GM19240 (cell line): ENCODE measurements around the gene P2RX1.
"Not testable (repeated sequence)": the region's sequence is repeated elsewhere in the genome, so short reads cannot be mapped to it uniquely, and the experiment has no call there.

Experiments used
- DNase-seq: peaks from one replicate; pipeline ENCODE4 v3.0.0; 2011; ENCODE audit warnings: low spot score; ENCODE audit not compliant: insufficient read length

P2RX1 gene

DNA sequence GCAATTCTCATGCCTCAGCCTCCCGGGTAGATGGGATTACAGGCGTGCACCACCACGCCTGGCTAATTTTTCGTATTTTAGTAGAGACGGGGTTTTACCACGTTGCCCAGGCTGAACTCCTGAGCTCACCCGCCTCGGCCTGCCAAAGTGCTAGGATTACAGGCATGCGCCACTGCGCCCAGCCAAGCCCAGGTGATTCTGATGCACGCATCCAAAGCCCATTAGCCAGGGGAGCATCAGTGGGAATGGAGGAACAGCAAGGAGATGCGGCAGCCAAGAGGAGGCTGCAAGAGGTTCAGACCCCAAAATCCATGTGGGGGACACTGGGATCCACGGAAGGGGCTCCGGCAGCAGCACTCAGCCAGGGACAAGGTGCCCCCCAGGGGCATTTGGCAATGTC is 35.9 kb upstream of the P2RX1 start:
- no peak for DNase-seq

DNA sequence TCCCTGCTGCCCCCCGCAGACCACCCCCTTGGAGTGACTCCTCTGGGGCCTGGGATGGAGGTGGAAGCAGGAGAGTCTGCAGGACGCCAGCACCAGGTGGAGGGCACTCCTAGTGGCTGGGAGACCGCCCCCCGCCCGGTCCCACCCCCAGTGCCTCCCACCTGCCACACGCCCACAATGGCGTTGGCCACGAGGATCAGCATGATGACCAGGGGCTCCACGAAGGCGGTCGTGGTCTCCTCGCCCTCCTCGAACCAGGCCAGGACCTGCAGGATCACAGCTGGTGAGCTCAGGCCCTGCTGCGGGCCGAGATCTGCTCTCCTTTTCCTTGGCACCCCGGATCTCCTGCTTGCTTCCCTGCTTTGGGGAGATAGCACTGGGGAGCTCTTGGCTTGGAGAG is 35.2 kb upstream of the P2RX1 start:
- DNase-seq: no peak

DNA sequence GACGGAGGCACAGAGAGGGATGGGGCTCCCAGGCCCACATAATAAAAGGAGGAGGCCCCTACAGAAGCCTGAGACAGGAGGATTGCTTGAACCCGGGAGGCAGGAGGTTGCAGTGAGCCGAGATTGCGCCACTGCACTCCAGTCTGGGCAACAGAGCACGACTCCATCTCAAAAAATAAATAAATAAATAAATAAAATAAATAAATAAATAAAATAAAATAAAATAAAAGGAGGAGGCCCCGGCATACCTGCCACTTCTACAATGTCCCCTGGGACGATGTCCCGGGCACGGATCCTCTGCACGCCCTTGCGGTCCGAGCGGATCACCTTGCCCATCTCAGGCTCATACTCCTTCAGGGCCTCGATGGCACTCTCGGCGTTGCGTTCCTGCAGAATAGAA is 34.7 kb upstream of the P2RX1 start:
- DNase-seq: no peak

DNA sequence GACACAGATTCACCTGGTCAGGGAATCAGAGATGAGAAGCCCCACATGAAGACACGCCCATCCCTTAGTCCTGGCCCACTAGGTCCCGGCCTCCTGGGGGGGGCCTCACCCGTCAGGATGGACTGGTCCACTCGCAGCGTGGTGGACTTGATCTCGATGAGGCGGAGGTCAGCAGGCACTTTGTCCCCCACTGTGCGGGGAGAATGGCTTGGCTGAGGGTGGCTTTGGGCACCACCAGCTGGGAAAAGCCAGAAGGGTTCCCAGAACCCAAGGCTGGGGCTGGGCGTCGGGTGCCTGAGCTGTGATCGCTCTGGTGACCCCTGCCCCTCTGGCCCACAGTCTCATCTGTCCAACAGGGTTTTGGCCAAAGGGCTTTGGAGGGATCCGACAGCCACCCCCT is 34.3 kb upstream of the P2RX1 start:
- no peak for DNase-seq

DNA sequence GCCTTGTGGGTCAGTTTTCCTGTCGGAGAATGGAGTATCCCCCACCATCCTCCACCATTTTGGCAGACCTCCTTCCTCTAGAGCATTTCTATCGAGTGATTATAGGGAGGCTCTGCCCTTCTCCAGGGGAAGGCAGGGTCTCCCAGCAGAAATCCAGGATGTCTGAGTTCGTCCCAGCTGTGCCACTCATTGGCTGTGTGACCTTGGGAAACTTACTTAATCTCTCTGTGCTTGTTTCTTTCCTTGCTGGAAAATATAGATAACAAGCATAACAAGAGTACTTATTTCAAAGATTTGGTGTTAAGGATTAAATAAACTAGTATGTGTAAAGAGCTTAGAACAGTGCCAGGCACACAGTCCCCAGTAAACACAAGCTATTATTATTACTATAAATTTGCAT is 33.2 kb upstream of the P2RX1 start:
- DNase-seq: no peak

DNA sequence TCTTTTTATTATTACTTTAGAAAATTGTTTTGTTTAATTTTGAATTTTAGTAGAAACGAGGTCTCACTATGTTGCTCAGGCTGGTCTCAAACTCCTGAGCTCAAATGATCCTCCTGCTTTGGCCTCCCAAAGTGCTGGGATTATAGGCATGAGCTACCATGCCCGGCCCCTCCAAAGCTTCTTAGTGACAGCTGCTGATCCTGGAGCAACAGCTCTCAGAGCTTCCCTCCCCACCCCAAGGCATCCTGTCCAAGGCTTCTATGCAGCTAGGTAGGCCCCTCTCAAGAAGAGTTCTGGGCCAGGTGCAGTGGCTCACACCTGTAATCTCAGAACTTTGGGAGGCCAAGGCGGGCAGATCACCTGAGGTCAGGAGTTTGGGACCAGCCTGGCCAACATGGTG is 32.3 kb upstream of the P2RX1 start:
- DNase-seq: not testable (repeated sequence)

DNA sequence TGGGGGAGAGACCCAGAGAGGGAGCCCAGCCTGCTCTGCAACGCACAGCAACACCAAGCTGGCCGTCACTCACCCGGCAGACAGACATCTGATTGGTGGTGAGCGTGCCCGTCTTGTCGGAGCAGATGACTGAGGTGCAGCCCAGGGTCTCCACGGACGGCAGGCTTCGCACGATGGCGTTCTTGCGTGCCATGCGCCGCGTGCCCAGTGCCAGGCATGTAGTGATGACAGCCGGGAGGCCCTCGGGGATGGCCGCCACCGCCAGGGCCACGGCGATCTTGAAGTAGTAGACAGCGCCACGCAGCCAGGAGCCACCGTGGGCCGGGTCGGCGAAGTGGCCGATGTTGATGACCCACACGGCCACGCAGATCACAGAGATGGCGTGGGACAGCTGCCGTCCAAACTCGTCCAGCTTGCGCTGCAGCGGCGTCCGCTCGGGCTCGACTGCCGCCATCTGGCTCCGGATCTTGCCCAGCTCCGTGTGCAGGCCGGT is 31.1 kb upstream of the P2RX1 start:
- no peak for DNase-seq

DNA sequence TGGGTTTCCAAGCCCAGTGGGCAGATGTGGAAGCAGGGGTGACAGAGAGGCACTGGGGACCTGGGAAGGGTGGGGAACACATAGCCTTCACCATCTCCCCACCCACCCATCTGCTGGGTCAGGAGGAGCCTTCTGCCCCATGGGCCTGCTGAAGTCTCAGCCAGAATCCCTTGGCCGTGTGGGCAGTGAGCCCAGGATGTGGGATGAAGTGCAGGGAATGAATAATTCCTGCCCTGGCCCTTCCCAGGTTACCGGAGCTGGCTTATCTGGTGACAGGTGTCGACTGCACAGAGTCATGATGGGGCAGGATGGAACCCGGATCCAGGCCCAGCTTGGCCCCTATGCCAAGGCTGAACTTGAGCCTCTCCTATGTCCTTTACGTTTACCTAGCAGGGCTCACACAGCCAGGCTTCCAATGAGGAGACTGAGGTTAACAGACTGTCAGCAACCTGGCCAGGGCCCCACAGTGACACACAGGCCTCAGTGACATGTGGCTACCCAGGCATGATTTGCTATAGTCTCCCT is 30.5 kb upstream of the P2RX1 start:
- no peak for DNase-seq

DNA sequence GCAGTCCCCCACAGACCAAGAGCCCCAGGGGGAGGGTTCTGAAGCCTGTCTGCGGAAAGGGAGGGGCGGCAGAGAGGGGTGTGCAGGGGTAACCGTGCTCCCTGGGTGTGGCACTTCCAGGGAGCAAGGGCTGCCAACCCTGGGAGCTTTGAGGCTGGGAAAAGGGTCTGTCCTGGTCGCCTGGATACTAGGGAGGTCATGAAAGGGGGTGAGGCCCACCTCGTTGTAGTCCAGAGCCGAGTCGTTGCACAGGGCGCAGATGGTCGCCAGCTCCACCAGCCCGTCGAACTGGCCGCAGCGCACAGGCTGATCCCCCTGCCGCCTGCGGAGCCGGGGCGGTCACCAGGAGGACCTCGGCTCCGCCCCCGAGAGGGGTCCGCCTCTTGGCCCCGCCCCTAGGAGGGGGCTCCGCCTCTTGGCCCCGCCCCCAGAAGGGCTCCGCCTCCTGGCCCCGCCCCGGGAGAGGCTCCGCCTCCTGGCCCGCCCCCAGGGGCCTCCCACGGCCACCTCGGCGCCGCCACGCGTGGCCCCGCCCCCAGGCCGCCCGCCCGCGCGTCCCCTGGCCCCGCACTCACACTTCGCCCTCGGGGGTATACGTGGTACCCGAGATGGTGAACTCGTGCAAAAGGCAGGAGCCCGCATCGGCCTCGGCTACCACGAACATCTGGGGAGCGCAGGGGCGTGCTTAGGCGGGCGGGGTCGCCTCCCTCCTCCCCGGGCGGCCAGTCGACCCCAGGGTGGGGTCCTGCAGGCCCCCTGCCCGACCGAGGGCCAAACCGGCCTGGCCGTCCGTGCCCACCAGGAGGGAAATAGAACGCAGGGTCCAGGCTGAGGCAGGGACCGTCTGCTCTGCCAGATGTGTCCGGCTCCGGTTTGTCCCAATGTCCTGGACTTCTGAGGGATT is 28.5 kb upstream of the P2RX1 start:
- no peak for DNase-seq

DNA sequence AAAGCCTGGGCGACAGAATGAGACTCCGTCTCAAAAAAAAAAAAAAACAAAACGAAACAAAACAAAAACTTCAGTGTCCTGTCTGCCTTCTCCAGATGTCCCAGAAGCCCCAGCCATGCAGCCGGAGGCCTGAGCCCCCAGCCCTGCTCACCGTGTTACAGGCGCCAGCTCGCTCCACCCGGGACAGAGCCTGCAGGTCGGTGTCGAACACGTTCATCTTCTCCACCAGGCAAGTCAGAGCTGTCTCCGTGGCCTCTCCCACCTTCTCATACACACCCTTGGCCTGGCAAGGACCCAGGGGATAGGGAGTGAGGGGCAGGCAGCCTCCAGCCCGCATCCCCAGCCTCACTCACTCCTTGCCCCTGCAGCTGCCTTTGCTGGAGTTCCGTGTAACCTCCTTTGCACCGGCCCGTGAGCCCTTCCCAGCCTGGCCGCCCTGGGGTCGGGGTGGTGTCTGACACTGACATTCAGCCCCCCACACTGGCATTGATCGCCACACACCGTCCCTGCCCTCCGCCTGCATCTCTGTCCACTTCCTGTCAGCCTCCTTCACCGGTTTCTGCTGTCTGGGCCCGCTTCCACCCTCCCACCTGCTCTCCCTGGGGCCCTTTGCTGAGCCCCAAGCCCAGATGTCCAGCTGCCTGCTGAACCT is 27.1 kb upstream of the P2RX1 start:
- no peak for DNase-seq

DNA sequence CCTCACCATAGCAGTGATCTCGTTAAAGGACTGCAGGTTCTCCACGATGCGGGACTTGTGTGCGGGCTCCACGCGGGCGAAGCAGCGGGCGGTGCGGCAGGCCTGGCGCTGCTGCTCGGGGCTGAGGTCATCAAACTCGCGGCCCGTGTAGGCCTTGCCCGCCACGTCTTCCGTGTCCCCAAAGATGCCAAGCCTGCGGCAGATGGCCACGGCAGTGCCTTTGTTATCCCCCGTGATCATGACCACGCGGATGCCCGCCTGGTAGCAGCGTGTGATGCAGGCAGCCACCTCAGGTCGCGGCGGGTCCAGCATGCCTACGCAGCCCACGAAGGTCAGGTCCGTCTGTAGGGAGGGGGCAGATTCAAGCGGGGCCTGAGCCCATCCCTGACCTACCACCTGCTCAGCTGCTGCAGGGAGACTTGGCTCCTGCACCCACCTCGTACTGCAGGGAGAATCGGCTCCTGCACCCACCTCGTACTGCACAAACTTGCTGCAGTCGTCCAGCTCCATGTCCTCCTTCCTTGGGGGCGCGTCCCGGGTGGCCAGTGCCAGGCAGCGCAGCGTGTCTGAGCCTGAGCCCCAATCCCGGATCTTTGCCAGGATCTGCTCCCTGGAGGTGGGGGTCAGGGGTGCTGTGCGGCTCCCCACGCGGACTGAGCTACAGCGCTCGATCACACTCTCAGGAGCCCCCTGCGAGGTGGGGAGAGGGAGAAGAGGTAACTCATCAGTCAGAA is 24.9 kb upstream of the P2RX1 start:
- no peak for DNase-seq

DNA sequence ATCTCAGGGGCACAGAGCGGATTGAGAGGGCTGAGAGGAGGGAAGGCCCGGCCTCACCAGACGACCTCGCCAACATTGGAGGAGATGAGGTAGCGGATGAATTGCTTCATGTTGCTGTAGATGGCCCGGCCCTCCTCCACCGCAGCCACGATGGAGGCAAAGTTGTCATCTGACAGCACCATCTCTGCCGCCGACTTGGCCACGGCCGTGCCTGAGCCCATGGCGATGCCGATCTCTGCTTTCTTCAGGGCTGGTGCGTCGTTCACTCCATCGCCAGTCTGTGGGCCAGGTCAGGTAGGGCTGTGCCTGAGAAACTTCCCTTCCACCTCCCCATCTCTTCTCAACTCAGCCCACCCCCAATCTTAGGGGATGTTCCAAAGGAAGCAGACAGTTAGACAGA is 21.1 kb upstream of the P2RX1 start:
- no peak for DNase-seq

DNA sequence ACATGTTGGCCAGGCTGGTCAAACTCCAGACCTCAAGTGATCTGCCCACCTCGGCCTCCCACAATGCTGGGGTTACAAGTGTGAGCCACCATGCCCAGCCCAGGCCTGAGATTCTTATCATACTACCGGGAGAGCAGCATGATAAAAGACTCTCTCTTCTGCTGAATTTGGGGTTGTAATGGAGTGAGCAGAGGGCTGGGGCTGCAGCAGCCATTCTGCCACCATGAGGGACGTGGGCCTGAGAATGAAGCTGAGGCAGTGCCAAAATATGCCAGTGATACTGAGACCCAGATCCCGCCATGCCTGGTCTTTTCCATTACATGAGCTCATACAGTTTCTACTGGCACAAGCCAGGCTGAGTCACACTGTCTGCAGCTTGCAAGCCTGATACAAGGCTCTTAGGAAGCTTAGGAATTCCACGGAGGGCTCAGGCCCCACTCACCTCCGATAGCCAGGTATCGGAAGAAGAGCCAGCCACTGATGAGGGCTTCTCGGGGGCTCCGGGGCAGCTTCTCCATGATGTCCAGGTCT is 19.6 kb upstream of the P2RX1 start:
- no peak for DNase-seq

DNA sequence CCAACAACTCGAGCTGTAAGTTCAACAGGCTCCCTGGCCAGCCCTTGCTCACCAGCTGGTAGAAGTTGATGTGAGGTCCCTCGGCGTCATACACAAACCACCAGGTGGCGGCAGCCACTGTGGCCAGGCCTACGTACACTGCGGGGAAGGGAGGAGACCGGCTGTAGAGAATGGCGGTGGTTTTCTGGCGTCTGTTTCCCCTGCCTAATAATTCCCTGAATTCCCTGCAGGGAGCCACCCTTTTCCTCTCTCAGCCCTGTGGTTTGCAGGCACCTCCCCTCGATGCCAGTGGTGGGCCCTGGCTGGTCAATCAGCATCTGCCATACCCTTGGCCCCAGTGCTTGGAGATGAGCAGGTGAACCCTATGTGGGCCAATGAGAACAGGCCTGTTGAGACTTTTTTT is 18.9 kb upstream of the P2RX1 start:
- no peak for DNase-seq

DNA sequence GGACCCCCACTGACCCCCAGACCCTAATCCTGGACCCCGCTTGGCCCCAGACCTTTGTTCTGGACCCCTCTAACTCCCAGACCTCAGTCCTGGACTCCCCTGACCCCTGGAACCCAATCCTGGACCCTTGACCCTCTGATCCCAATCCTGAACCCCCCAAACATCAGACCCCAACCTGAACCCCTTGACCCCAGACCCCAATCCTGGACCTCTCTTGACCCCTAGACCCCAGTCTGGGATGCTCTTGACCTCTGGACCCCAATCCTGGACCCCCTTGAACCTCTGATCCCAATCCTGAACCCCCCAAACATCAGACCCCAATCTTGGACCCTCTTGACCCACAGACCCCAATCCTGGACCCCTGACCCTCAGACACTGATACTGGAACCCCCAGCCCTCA is 13.5 kb upstream of the P2RX1 start:
- DNase-seq: no peak

DNA sequence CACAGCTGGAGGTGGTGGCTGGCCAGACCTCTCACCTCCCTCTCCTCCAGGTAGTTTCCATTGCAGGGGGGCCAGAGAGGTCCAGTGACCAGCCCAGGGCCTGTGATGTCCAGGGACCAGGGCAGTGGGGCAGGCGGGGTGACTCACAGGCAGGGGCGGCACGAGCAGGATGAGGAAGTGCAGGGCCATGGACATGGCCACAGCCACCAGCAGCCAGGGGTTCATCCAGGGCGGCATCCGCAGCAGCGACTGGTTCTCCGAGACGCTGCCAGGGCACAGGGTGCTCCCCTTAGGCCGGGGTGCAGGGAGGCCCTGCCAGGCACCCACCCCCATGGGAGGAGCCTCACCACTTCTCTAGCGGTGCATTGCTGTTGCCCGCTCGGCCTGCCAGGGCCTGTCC is 12.9 kb upstream of the P2RX1 start:
- DNase-seq: no peak

DNA sequence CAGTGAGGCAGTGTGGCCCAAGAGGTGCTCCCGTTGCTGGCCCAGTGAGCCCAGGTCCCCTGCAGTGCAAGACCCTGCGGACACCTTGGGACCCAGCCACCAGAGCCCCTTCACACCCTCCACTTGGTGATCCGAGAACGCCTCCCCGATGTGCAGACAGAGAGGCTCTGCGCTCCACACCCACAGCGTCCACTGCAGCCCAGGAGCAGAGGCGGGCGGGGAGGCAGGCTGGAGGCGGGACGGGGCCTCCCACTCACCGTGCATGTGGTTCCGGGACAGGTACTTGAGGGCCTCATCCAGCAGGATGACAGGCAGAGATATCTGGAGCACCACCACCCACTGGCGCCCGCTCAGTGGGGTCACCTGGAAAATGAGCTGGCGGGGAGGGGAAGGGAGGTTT is 12.1 kb upstream of the P2RX1 start:
- DNase-seq: no peak

DNA sequence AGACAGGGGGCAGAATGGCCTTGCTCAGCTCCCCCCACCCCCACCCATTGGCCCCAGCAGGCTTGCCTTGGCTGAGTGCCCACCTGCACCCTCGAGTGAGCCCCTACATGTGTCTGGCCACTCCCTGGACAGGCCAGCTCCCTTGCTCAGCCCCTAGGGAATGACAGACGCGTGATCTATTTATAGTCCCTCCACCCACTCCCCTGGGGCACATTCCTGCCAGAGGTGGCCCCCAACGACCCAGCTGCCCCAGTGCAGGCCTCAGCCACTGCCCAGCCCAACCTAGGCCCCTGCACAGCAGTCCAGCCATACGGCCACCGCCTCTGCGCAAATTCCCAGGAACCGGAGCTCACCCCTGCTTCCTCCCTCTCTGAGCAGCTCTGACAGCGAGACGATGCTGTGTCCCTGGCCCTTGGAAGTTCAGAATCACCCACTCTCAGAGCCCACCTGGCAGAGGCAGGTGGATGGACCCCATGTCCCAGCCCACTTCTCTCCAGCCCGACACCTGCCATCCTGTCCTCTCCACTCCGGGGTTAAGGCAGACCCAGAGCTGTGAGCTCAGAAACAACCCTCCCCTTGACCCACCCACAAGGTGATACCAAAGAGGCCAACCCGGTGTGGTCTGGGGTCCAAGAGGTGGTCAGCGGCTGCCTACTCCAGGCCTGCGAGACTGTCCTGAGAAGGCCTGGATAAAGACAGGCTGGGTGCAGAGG is 11.5 kb upstream of the P2RX1 start:
- DNase-seq: no peak

DNA sequence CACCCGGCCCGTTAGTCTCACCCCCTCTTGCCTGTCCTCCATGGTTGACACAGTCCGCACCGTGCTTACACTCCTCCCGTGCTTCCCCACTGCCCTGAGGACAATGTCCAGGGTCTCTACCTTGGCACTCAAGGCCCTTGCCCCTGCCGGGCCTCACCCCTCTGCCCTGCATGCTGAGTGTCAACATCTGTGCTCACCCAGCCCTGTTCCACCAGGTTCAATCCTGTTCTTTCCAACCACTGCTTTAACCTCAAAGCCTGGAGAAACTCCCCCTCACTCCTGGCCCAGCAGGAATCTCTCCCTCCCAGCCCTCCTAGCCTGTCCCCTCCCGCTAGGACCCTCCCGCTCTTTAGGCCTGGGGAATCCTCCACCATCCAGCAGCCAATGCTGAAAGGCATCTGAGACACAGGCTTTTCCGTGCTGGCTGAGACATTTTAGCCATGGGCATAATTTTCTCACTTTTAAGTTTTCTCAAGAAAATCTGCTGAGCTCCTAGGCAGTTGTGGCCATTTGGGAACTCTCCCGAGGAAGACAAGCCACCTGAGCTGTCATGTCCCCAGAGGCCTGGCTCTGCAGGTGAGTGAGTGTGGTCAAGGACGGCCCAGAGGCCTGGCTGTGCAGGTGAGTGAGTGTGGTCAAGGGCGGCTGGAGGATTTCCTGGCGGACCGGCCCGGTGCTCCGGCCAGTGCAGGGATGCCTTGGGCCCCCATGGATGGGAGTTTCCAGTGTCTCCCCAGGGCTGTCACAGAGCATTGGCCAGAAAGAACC is 10.8 kb upstream of the P2RX1 start:
- no peak for DNase-seq
